ENCODE results near the gene PTPRG. TPM values are rescaled to one million over a fixed set of nuclear protein-coding genes. Genes with fewer than 3 reads are reported as not detected.

The PTPRG gene
- total RNA-seq, 2 experiments from 2014 or later, result 0.03 to 0.05 TPM

DNA sequence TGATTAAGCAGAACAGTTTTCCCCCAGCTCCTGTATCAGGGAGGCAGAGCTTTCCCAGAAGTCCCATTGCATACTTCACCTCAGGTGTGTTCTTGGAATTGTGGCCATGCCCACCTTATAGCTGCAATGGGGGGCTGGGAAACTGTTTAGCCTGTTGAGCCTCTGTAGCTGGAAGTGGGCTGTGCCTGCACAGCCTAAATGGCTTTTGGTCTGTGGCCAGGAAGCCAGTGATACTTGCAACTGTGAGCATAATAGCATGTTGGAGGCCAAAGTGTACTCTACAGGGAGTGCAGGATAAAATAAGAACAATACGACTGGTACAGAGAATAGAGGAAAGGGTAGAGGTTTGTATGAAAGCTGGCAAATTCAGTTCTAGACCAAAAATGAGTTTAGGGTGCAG lies 248.5 kb downstream of the PTPRG start:
- Mint-ChIP-seq H3K9me3 (no peaks in the 10 kb centered on the region), H3K4me1 (ENCODE audit: low read depth) (no peaks in the 10 kb centered on the region), H3K27me3 (no peaks in the 10 kb centered on the region), H3K27ac (no peak overlapping the region), H3K4me3 (no peak overlapping the region), H3K36me3 (ENCODE audit: low read depth) (no peaks in the 10 kb centered on the region)
- no peaks in the 10 kb centered on the region for H3K9me3 ChIP-seq (ENCODE audit: control insufficient read depth in 1 of 2, insufficient read depth in 1 of 2, low read length in 2 of 2)
- DNase-seq (no peak), ATAC-seq (ENCODE audit: poor library complexity) (no peak)
- POLR2A ChIA-PET, result no interaction called here
- no peaks in the 10 kb centered on the region for H3K36me3 ChIP-seq (ENCODE audit: insufficient read depth, low read length)
- no peak overlapping the region for H3K27ac ChIP-seq (ENCODE audit: low read depth in 1 of 2, low read length in 2 of 2)
- no peak overlapping the region for H3K4me3 ChIP-seq (ENCODE audit: low read length)
- H3K4me1 ChIP-seq (ENCODE audit: insufficient read depth, low read length), result no peaks in the 10 kb centered on the region
- no peaks in the 10 kb centered on the region for H3K27me3 ChIP-seq (ENCODE audit: control insufficient read depth in 1 of 2, insufficient read depth in 2 of 2, low read length in 2 of 2)
- CTCF ChIA-PET, result no interaction called here
- intact Hi-C loops (cut with DNase I, micrococcal nuclease), result no loop called here
- TF ChIP-seq, protein P1, sequence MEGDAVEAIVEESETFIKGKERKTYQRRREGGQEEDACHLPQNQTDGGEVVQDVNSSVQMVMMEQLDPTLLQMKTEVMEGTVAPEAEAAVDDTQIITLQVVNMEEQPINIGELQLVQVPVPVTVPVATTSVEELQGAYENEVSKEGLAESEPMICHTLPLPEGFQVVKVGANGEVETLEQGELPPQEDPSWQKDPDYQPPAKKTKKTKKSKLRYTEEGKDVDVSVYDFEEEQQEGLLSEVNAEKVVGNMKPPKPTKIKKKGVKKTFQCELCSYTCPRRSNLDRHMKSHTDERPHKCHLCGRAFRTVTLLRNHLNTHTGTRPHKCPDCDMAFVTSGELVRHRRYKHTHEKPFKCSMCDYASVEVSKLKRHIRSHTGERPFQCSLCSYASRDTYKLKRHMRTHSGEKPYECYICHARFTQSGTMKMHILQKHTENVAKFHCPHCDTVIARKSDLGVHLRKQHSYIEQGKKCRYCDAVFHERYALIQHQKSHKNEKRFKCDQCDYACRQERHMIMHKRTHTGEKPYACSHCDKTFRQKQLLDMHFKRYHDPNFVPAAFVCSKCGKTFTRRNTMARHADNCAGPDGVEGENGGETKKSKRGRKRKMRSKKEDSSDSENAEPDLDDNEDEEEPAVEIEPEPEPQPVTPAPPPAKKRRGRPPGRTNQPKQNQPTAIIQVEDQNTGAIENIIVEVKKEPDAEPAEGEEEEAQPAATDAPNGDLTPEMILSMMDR (IDR thresholded peaks at IDR 0.05), result no peak

DNA sequence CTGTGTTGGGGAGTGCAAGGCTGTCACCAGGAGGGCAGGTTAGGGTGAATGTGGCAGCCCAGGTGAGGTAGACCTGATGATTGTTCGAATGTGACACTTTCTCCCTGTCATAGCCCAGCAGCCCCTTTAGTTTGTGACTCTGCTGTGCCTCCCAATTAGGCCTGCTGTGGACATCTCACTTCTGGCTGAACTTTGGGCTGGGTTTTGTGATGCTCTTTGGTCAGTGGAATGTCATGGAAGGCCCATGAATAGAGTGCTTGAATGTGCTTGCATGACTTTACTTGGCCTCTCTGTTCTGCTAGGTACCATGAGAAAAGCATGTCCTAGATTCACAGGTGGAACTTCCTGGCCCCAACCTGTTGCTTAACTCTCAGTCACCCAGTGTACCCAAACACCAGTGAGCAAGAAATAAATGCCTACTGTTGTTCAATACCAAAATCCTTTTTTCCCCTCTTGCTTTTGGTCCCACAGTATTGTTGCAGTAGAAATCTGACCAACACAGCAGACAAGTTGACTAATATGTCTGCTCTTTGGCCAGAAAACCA lies 249.7 kb downstream of the PTPRG start:
- Histone ChIP-seq H3K27ac (ENCODE audit: low read depth in 1 of 2, low read length in 2 of 2) (no peak overlapping the region), H3K36me3 (ENCODE audit: insufficient read depth, low read length) (no peaks in the 10 kb centered on the region), H3K27me3 (ENCODE audit: control insufficient read depth in 1 of 2, insufficient read depth in 2 of 2, low read length in 2 of 2) (no peaks in the 10 kb centered on the region), H3K4me1 (ENCODE audit: insufficient read depth, low read length) (no peaks in the 10 kb centered on the region), H3K4me3 (ENCODE audit: low read length) (no peak overlapping the region), H3K9me3 (ENCODE audit: control insufficient read depth in 1 of 2, insufficient read depth in 1 of 2, low read length in 2 of 2) (no peaks in the 10 kb centered on the region)
- TF ChIP-seq, protein P1 (IDR thresholded peaks at IDR 0.05), result no peak
- H3K36me3 Mint-ChIP-seq (ENCODE audit: low read depth), result no peaks in the 10 kb centered on the region
- H3K27me3 Mint-ChIP-seq, result no peaks in the 10 kb centered on the region
- no peak overlapping the region for H3K4me3 Mint-ChIP-seq
- no peaks in the 10 kb centered on the region for H3K9me3 Mint-ChIP-seq
- H3K27ac Mint-ChIP-seq, result no peak overlapping the region
- H3K4me1 Mint-ChIP-seq (ENCODE audit: low read depth), result no peaks in the 10 kb centered on the region
- POLR2A ChIA-PET, result no interaction called here
- no peak for DNase-seq
- intact Hi-C loops (cut with DNase I, micrococcal nuclease), result no loop called here
- ATAC-seq (ENCODE audit: poor library complexity), result no peak
- CTCF ChIA-PET, result no interaction called here

DNA sequence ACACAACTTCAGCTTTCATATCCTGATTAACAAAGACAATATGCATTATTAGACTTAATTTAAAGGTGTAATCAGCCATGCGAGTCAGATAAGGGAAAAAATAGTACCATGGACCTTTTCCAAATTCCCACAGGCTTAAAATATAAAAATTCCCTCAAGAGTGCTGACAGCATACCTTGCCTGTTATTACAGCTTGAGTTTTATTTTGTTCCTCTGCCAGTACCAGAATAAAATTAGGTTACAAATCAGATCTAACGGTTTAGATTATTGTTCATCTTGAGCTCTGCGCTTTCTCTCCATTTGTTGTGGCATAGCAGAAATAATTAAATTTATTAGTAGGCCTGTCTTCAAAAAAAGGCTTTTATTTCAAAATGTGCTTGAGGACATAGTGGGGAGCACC lies 250.3 kb downstream of the PTPRG start:
- intact Hi-C loops (cut with DNase I, micrococcal nuclease), result no loop called here
- no peak overlapping the region for H3K4me3 Mint-ChIP-seq
- H3K4me1 Mint-ChIP-seq (ENCODE audit: low read depth), result no peaks in the 10 kb centered on the region
- DNase-seq (no peak), ATAC-seq (ENCODE audit: poor library complexity) (no peak)
- Histone ChIP-seq H3K9me3 (ENCODE audit: control insufficient read depth in 1 of 2, insufficient read depth in 1 of 2, low read length in 2 of 2) (peaks cover 0 to 3% of the 10 kb centered on the region in 2 experiments), H3K27ac (ENCODE audit: low read depth in 1 of 2, low read length in 2 of 2) (no peak overlapping the region), H3K4me1 (ENCODE audit: insufficient read depth, low read length) (no peaks in the 10 kb centered on the region), H3K27me3 (ENCODE audit: control insufficient read depth in 1 of 2, insufficient read depth in 2 of 2, low read length in 2 of 2) (no peaks in the 10 kb centered on the region), H3K4me3 (ENCODE audit: low read length) (no peak overlapping the region), H3K36me3 (ENCODE audit: insufficient read depth, low read length) (no peaks in the 10 kb centered on the region)
- POLR2A ChIA-PET, result no interaction called here
- TF ChIP-seq, protein P1 (IDR thresholded peaks at IDR 0.05), result no peak
- H3K36me3 Mint-ChIP-seq (ENCODE audit: low read depth), result no peaks in the 10 kb centered on the region
- CTCF ChIA-PET, result no interaction called here
- no peaks in the 10 kb centered on the region for H3K27me3 Mint-ChIP-seq
- H3K9me3 Mint-ChIP-seq, result no peaks in the 10 kb centered on the region
- H3K27ac Mint-ChIP-seq, result no peak overlapping the region

Data from CD4-positive, alpha-beta T cell (primary cell).